Activated CD4-positive, alpha-beta T cell treated with anti-CD3 and anti-CD28 coated beads, Interleukin-10, Interleukin-2, amounts not matched to agents 100 ng/mL and 50 ng/mL, durations not matched to agents 16 hours and 8 hours (primary cell): ENCODE data around the gene NFKBIA.
A peak's percentile ranks its signal among the peaks of the same experiment; 100 is the strongest.
"Not testable (repeated sequence)": the region's sequence is repeated elsewhere in the genome, so short reads cannot be mapped to it uniquely, and the experiment has no call there.

ENCODE experiments used
- DNase-seq: peaks from one replicate; pipeline ENCODE4 v3.0.0-alpha.2; 2020

NFKBIA gene

DNA sequence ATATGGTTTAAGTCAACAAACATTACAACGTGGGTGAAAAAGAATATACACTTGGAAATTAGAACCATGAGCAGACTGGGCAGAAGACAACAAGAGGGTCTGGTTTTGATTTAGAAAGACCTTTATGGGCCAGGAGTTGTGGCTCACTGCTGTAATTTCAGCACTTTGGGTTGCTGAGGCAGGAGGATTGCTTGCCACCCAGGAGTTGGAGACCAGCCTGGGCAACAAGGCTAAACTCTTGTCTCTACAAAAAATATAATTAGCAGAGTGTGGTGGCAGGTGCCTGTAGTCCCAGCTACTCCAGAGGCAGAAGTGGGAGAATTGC lies 2.7 kb upstream of the NFKBIA start:
- no peak for DNase-seq

DNA sequence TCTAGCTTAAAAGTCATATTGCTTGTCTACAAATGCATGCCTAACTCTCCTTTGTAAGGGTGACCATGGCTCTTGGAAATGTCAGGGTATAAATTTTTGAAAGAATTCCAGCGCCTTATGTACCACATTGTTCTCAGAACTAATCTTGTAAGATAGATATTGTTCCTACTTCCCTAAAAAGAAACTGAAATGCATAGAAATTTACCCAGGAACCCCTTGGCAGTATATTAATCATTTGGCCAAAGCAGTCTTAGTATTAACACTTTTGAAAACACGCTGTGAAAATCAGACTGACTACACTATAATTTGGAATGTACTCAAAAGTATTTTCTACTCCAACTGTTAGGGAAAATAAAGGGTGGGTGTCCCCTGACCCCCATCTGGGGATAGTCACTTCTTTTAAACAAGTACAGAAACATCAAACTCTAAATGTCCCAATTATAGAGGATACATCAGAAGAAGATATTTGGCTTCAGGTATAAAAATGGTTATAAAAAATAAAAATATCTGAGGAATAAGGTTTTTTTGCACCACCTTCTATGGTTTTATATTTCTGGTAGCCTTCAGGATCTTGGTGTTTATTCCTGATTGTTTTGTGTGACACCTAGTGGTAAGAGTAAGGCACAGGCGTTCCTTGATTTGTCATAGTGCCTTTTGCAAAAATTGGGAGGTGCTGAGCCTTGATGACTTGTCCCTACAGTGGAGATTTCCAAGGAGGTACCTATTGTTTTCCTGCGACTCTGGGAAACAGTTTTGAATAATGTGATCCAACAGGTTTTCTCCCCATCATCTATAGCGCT lies 2.2 kb upstream of the NFKBIA start:
- peak; percentile 72 for DNase-seq

DNA sequence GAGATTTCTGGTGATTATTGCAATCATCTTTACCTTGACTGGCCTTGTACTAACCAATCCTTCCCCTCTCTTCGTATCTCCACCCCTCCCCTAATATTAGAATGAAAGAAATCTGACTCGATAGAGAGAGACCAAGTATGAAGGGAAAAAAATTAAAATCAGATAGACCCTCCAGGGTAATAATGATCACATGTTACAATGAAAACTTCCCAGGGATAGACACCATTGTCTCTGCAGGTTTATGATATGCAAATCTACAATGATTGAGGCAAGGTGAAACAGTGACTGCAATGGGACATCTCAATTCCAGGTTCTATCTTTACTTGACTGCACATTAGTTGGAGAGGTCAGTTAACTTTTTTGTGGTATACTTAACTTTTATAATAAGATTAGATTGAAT lies 1.5 kb upstream of the NFKBIA start:
- DNase-seq = no peak

DNA sequence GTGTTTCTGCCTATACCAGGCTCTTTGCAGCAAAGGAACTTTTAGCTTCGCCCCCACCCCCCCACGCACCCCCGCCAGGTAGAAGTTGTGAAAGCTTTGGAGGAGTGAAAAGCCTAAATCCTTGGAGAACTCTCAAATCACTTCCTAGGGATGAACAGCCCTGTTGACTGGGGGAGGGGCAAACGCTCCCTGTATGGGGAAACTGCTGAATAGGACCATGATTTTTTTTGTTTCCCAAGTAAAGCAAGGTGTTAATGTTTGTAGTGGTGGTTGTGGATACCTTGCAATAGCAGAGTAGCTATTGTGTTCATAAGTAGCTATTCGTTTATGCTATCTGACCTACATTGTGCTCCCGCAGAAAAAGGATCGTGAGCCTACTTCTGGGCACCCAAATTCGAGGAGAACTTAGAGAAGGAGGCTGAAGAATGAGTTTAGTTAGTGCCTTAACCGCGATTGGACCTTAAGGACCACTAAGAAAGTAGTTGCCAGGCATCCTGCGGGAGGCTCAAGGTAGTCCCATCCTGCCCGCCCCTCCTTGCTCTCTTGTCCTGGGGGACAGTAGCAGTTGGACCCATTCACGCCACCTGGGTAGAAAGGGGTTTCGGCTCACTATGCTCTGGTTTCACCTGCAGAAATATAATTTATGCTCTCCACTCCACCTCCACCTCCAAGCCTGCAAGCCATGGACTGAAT lies 901 bp upstream of the NFKBIA start:
- no peak for DNase-seq

DNA sequence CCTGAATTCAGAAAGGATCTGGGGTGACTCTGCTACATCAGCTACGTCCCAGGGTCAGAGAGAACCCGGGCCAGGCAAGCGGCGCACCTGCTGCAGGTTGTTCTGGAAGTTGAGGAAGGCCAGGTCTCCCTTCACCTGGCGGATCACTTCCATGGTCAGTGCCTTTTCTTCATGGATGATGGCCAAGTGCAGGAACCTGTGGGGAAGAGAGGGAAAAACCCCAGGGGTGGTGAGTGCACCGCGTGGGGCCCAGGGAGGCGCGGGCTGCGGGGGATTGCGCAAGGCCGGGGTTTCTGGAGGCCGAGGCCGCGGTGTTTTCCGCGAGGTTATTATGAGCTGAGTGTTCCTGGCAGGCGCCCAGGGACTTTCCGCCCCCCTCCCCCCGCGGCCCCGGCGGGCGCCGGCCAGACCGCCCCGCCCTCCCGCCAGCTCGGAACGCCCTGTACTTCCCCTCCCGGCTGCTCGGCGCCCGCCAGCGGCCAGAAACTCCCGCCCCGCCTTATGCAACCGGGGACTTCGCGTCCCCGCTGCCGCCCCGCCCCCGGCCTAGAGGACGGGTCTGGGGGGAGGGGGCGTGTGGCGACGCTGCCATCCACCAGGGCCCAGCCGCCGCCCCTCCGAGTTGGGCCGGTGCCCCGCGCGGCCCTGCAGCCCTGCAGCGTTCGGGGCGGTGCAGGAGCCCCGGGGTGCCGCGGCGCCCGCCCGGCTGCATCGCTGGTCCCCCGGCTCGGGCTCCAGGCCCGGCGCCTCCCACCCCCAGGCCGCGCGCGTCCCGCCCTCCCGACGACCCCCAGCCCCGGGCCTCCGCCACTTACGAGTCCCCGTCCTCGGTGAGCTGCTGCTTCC lies 723 bp downstream of the NFKBIA start:
- peak; percentile 96 for DNase-seq

DNA sequence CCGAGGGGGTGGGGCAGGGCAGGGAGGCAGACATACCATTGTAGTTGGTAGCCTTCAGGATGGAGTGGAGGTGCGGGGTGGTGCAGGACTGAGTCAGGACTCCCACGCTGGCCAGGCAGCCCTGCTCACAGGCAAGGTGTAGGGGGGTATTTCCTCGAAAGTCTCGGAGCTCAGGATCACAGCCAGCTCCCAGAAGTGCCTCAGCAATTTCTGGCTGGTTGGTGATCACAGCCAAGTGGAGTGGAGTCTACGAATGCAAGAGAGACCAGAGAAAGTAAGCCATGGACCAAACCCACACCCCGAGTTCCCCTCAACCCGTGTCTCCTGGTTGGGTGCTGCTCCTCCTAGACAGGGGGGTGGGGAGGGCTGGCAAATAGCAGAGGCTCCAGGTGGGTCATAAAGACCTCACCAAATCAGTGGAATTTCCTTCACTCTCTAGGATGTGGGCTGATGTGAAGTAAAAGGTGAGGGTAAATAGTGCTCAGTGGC lies 1.4 kb downstream of the NFKBIA start:
- peak; percentile 56 for DNase-seq

DNA sequence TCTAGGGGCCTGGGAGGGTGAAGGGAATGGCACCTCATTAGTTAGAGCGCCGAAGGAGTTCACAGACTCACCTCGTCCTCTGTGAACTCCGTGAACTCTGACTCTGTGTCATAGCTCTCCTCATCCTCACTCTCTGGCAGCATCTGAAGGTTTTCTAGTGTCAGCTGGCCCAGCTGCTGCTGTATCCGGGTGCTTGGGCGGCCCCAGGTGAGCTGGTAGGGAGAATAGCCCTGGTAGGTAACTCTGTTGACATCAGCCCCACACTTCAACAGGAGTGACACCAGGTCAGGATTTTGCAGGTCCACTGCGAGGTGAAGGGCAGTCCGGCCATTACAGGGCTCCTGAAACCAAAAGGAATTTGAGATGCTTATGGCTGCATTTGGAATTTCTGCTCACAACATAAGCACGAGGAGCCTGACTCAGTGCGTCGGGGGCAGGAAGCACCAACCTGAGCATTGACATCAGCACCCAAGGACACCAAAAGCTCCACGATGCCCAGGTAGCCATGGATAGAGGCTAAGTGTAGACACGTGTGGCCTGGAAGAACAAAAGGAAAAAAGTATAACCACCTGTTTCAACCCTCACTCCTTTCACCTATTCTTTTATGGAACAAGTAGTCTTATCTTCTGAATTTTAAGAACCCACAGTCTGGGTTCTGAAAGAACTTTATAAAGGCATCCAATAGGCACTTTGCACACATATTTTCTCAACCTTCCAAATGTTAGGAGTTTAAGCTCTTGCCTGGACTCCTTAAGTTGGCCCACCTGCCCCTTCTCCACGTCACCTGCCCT lies 2.0 kb downstream of the NFKBIA start:
- peak; percentile 67 for DNase-seq

DNA sequence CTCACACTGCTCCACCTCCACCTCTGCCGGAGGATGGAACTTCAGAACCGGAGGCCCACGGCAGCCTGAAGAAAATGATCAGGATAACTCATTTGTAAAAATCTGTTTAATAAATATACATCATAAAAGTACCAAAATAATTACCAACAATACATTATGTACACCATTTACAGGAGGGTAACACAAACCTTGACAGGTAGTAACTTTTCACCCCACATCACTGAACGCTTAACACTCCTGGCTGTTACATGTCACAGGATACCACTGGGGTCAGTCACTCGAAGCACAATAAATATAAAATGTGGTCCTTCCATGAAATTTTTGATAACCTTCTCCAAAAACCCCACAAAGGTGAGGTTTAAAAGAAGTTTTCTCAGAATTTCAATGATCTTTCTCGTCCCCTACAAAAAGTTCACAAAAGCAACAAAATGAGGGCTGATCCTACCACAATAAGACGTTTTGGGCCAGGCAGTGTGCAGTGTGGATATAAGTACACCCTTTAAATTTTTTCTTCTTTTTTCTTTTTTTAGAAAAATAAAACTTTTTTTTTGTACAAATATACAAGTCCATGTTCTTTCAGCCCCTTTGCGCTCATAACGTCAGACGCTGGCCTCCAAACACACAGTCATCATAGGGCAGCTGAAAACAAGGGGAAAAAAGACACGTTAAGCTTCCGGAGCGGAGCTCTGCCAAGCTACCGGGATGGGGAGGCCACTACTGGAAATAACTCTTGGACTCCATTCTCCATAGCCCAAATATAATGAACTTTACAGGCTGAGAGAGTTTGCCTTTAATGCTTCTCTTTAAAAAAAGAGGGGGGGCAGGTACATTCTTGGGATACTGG lies 2.9 kb downstream of the NFKBIA start:
- DNase-seq = no peak

DNA sequence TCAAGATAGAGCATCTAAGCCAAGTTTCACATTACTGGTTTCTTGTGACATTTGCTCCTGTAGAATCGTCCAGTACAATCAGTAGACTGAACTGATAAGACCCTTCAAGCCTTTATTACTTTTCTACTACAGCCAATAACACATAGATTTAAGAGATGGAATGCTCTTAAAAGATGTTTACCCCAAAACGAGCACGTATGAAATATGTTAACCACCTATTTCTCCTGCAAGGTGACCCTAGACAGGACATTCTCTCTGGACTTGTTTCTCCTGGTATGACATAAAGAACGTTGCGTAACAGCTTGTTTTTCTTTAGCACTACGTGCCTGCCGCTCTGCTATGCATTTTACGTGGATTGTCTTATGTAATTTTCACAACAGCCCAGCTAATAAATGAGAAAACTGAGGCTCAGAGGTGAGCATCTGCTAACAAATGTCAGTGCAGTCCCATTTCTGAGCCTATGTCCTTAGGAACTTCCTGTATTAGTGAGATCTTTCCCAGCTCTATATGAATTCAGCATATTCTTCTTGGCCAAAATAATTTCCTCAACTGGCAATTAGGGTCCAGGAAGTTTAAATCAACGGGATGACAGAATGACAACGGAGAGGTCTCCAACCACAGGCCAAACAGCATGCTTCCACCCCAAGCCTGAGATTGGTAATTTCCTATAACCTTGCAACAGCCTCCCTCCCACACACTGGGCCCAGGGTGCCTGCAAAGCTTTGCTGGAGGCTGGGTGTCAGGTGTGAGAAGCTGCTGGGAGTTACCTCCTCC lies 3.7 kb downstream of the NFKBIA start:
- peak; percentile 58 for DNase-seq

DNA sequence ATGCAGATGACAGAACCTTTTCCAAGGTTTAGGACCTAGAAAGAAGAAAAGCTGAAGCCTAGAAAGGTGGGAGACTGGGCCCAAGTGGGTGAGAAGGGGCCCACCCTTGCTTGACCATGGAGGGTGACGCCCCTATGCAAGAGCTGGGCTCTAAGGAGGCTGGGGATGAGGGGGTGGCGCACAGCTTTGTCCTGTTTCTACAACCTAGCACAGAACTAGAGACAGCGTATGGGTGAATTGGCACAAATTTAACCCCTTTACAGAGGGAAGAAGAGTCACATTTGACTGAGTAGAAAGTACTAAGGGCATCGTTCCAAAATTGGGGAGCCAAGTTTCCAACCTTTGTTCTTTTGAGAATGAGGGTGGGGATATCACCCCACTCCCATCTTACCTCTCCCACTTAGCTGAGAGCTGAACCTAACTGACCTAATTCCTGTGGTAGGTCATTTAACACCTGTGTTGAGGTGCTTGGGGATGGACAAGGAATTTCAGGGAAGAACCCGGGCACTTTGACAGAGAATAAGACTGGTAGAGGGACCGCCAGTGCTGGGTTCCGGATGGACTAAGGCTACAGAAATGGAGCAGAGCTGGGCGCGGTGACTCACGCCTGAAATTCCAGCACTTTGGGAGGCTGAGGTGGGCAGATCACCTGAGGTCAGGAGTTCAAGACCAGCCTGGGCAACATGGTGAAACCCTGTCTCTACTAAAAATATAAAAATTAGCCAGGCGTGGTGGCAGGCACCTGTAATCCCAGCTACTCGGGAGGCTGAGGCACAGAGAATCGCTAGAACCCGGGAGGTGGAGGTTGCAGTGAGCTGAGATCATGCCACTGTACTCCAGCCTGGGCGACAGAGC lies 5.2 kb downstream of the NFKBIA start:
- DNase-seq = peak; percentile 36

DNA sequence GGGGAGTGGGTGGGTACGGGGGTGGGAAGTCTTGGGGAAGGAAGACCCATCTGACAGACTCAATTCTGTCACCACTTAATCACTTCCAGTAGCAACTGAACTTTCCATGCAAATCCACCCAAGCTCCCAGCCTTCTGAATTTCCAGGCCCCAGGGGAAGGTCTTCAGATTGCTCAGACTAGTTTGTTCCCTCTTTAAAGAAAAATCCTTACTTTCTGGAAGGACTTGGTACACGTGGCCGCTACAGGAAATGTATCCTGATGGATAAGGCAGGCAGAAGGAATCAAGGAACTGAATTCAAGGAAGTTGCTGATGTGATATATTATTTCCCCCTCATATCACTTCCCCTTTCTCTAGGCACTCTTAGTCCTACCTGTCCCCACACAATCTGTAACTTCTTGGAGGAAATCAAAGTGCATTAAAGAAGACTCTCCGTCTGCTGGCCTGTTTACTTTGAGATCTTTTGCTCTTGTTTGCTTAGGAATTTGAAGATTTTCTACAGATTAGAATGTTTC lies 6.4 kb downstream of the NFKBIA start:
- no peak for DNase-seq

DNA sequence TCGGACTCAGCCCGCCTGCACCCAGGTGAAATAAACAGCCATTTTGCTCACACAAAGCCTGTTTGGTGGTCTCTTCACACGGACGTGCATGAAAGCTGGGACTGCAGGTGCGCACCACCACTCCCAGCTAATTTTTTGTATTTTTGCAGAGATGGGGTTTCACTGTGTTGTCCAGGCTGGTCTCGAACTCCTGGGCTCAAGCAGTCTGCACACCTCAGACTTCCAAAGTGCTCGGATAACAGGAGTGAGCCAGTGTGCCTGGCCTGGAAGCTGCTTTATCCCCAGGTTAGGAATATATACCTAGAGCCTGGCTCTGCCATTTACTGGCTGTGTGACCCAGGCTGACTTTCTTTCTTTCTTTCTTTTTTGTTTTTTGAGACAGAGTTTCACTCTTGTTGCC lies 7.9 kb downstream of the NFKBIA start:
- not testable (repeated sequence) for DNase-seq

DNA sequence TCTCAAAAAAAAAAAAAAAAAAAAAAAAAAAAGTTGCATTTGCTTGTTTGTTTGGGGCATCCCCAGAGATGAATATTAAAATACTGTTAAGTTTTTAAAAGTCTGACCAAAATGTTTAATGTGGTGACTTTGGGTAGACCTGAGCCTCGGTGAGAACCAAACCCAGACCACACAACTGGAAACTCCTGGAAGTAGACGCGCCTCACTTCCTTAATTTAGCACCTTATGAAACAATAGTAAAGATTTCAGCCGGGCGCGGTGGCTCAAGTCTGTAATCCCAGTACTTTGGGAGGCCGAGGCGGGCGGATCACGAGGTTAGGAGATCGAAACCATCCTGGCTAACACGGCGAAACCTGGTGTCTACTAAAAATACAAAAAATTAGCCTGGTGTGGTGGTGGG lies 9.3 kb downstream of the NFKBIA start:
- no peak for DNase-seq

DNA sequence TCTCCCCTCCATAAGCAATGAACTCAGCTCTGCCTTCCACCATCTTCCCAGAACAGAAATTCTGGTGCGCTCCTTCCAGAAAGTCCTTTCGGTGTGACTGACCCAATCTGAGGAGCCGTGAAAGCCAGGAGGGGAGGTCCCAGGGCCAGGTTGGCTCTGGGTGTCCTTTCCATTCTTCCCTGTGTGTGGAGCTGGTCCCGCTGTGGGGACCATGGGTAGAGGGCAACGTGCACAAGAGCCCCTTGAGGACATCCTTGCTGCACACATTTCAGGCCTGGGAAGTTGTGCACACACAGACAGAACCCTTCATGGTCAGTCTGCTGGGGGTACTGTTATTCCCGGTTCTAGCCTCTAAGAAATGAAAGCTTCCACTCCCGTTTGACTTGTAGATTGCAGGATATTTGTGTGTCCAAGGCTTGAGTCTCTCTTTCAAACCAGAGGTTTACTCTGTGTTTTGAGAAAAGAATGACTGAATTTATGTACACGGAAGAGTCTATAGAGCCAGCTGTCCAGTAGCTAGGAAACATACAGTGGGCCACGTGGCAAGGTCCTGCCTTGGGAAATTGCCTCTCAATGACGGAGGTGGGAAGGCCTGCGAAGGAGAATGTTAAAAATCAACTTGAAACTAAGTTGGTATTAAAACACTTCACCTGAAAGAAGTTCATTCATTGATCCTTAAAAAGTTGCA lies 10.1 kb downstream of the NFKBIA start:
- no peak for DNase-seq

DNA sequence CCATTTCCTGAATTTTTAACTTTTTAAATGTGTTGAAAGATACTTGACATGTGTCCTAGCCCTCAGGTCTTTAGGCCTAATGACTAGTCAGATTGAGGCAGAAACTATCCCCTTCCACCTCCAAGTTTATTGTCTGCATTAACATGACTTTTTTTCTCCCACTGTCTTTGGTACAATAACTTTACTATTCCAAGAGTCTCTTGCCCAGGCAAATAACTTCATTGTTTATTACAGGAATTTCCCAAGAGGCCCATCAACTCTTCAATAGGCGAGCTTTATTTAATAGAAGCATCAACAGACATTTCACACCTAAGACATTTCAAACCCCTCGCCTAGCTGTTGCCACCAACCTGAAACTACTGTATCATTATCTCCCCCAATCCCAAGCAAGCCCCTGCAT lies 10.7 kb downstream of the NFKBIA start:
- DNase-seq = no peak

DNA sequence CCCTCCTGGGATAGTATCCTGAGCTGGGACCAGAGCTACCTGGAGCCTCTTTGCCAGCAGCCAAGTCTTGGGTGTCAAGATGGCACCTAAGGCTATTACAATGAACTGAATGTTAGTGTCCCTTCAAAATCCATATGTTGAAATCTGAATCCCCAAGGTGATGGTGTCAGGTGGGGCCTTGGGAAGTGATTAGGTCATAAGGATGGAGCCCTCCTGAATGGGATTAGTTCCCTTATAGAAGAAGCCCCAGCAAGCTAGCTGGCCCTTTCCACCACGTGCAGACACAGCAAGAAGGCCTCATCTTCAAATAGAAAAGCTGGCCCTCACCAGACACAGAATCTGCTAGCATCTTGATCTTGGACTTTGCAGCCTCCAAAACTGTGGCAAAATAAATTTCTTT lies 12.4 kb downstream of the NFKBIA start:
- no peak for DNase-seq

DNA sequence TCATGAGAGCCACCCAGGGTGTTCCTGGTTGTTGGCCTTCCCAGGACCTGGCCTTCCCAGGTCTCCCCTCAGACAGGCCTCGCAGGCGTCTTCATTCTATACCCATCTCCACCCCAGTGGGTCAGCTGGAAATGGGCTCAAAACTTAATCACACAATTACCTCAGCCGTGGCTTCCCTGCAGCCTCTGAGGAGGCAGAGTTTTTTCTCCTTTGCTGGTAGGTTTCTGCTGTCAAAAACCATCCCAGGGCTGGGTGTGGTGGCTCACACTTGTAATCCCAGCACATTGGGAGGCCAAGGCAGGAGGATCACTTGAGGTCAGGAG lies 13.2 kb downstream of the NFKBIA start:
- no peak for DNase-seq

DNA sequence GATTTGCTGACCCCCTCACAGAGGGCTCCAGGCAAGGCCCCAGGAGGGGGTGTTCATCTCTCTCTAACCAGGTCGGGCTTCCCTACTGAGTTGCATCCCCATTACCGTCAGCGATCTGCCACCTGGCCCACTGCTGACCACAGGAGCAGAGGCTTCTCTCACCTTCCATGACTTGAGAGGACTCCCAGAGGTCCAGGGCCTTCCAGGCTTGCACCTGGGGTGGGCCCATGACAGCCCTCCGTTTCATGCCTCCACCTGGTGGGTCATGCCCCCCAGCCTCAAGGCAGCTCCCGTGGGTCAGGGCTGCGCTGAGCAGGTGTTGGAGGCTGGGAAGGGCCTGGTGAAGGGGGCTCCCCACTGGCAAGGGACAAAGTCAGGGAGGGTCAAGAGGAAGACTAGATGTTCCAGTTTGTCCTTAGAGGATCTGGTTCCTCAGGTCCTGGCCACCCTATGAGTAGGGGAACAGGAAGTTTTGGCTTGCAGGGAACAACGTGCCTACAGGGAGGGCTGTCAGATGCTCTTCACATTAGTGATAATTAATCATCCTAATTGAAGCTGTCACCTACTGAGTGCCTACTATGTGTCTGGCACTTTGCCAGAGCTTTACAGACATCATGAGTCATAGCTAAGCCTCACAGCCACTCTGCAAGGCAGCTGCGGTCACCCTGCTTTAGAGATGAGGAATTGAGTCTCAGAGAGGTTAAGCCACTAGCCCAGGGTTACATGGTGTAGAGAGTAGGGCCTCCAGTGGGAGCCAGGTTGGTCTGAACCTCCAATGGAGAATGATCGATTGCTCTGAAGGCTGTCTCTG lies 13.8 kb downstream of the NFKBIA start:
- DNase-seq = peak; percentile 59

DNA sequence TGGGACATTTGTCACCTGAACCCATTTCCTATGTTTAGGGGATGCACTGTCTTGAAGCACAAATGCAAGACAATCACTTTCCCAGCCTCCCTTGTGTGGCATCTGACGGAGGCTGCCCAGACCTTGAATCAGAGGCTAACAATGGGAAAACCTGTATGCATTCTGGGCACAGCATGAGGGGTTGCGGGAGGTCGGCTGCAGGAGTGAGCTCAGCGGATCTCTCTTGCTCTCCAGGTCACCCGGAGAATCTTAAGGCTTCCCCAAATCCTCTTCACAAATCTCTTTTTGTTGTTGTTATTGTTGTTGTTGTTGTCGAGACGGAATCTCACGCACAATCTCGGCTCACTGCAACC lies 15.3 kb downstream of the NFKBIA start:
- no peak for DNase-seq
